GM18519 (cell line): ENCODE data around the gene GAA.

Experiments
- ATAC-seq: cut with Tn5 transposase; IDR thresholded peaks from one replicate; pipeline ENCODE4 v1.9.1; 2021; ENCODE audit warnings: mild to moderate bottlenecking, moderate library complexity; ENCODE audit not compliant: unreplicated experiment, low FRiP score

Gene GAA

DNA sequence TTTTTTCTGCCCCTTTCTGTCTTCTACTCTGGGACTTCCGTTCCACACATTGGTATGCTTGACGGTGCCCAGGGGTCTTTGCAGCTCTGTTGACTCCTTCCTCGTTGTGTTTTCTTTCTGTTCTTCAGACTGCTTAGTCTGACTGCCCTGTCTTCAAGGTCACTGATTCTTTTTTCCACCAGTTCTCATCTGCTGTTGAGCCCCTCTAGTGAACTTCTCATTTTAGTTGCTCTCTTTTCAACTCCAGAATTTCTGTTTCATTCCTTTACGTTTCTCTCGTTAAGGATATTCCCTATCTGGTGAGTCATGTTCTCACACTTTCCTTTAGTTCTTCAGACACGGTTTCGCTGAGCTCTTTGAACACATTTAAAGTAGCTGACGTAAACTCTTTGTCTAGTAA, 13.8 kb downstream of the GAA start:
- no peak for ATAC-seq

GRCh38 chr17:80116276-80116920, 15.0 kb downstream of the GAA start:
- no peak for ATAC-seq

DNA sequence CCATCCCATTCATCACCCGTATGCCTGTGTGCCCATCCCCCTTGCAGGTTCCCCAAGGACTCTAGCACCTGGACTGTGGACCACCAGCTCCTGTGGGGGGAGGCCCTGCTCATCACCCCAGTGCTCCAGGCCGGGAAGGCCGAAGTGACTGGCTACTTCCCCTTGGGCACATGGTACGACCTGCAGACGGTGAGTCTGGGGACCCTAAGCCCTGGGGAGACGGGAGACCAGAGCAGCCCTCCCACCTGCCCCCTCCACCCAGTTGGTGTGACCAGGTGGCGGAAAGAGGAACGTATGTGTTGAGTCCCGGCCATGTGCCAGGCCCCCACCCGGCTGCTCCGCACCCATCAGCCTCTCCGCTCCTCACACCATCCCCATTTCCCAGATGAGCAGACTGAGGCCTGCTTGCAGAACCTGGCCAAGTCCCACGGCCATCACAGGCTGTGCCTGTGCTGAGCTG, 15.6 kb downstream of the GAA start:
- no peak for ATAC-seq

DNA sequence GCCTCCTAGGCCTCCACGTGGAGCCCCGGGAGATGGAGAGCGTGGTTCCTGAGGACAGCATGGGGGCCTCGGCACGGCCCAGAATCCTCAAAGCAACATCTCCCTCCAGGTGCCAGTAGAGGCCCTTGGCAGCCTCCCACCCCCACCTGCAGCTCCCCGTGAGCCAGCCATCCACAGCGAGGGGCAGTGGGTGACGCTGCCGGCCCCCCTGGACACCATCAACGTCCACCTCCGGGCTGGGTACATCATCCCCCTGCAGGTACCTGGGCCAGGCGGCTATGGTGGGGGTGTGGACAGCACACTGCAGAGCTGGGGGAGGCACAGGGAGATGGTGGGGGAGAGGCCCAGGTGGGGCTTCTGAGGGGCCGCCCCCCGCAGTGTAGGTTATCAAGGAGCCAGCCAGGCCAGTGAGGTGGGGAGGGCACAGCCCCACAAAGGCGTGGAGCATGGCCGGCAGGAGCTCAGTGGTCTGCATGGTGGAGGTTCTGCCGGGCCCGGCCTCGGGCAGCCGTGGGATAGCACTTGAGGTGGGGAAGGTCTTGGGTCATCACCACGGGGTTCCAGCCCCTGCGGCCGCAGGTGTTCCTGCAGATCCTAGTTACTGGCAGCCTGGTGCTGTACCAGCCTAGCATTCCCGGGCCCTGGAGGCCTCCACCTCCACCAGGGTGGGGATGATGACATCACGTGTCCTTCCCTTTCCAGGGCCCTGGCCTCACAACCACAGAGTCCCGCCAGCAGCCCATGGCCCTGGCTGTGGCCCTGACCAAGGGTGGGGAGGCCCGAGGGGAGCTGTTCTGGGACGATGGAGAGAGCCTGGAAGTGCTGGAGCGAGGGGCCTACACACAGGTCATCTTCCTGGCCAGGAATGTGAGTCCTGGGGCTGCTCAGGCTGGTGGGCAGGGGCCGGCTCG, 16.4 kb downstream of the GAA start:
- no peak for ATAC-seq

GRCh38 chr17:80118601-80119270, 17.4 kb downstream of the GAA start:
- no peak for ATAC-seq

DNA sequence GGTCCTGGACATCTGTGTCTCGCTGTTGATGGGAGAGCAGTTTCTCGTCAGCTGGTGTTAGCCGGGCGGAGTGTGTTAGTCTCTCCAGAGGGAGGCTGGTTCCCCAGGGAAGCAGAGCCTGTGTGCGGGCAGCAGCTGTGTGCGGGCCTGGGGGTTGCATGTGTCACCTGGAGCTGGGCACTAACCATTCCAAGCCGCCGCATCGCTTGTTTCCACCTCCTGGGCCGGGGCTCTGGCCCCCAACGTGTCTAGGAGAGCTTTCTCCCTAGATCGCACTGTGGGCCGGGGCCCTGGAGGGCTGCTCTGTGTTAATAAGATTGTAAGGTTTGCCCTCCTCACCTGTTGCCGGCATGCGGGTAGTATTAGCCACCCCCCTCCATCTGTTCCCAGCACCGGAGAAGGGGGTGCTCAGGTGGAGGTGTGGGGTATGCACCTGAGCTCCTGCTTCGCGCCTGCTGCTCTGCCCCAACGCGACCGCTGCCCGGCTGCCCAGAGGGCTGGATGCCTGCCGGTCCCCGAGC, 17.9 kb downstream of the GAA start:
- ATAC-seq, result no peak

DNA sequence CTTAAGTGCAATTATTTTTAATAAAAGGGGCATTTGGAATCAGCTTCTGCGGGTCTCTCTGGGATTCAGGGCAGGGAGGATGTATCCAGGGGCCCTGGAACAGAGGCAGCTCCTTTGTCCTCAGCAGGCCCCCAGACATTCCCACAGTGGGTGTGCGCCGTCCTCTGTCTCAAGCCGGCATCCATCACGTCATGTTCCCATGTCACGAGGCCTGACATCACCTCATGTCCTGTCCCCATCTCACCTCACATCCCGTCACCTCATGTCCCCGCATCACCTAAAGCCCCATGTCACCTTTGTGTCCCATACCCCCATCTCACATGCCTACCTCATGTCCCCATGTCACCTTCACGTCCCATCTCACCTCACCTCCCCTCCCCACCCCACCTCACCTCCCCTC, 18.5 kb downstream of the GAA start:
- no peak for ATAC-seq

GRCh38 chr17:80122026-80122575, 20.7 kb downstream of the GAA start:
- ATAC-seq, result no peak

- no peak for ATAC-seq
Measured at GRCh38 chr17:80122926-80123505, 21.6 kb downstream of the GAA start.

DNA sequence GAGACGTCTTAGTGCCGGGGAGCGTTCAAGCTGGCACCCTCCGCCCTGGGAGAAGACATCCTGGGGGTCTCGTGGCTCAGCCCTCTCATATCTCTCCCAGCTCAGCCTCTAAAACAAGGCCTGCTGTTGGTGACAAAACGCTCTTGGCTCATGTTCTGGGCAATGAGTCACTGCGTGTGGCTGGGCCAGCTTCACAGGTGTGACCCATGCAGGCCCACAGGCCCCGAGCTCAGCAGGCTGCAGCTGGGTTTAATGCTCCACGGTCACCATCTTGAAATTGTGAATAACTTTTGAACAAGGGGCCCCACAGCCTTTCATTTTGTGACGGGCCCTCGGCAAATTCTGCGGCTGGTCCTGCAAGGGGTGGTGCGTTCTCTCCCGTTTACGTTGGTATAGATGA, 22.4 kb downstream of the GAA start:
- ATAC-seq, result no peak

GRCh38 chr17:80124351-80124981, 23.1 kb downstream of the GAA start:
- no peak for ATAC-seq

- ATAC-seq, result no peak
Measured at GRCh38 chr17:80125656-80126448, 24.5 kb downstream of the GAA start.

DNA sequence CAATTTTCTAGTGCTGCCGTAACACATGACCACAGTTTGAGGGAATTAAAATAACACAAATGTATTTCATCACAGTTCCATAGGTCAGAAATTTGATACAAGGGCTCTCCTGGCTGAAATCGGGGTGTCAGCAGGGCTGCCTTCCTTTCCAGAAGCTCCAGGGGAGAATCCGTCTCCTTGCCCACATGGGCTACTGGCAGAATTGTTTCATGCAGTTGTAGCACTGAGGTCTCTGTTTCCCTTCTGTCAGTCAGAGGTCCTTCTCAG, 25.0 kb downstream of the GAA start:
- ATAC-seq, result no peak

DNA sequence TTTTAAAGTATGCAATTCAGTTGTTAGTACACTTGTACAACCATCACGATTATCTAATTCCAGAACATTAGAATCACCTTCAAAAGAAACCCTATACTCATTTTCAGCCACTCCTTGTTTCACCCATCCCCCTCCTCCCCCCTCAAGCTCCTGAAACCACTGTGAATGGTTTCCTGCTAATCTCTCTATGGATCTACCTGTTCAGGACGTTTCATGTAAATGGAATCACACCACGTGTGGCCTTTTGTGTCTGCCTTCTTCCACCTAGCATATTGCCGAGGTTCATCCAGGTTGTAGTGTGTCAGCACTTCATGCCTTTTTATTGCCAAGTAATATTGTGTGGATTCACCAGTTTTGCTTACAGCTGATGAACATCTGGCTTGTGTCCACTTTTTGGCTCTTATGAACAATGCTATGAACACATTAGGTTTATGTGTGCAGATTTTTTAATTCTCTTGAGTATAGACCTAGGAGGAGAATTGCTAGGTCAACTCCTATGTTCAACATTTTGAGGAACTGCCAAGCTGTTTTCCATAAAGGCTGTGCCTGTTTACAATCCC, 27.7 kb downstream of the GAA start:
- no peak for ATAC-seq

GRCh38 chr17:80130992-80131391, 29.6 kb downstream of the GAA start:
- ATAC-seq, result no peak

DNA sequence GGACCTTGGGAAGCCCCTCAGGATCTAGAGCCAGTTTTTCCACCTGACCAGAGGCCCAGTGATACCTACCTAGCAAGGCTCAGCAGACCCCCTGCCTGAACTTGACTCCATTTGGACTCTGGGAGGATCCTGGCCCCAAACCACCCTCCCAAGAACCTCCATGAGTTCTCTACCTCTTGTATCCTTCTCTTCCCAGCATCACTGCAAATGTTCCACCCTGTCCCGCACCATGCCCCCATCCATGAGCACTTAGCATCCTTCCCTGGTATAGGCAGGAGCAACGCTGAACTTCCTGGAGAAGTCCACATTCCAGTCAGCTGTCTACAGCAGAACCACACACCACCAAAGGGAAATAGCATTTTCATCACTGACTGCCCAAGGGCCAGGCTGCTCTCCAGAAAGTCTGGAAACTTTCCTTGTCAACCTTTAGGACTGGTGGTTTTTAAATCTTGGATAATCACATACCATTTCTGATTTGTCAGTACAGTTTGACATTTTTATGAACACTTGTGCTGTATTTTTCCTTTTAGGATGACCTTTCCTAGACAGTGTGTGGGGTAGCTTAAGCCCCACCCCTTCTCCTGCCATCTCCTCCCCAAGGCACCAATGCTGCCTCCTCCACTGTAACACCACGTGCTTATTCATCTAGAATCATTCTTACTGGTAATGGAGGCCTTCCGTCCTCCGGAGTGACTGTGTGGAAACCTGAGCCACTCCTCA, 31.7 kb downstream of the GAA start:
- no peak for ATAC-seq

GRCh38 chr17:80133626-80133970, 32.2 kb downstream of the GAA start:
- no peak for ATAC-seq

- no peak for ATAC-seq
Measured at GRCh38 chr17:80137131-80137530, 35.8 kb downstream of the GAA start.
